Adrenal gland (tissue), 12 donors: ENCODE measurements around the gene TRAK1. TPM values are rescaled to one million over a fixed set of nuclear protein-coding genes. Genes with fewer than 3 reads are reported as not detected.

Experiments
- DNase-seq, 7 donors: peaks; one replicate each; pipeline ENCODE4 v3.0.0-alpha.2; 2019 to 2020
- H3K27ac ChIP-seq, 5 donors: fragments of 200-600 bp; sonication (generic) in 4 of 5; 1 replicate in 3 of 5; 2 replicates in 2 of 5; pipeline versions ENCODE4 v1.5.1 to v1.8.0; 2016 to 2020; ENCODE audit warnings: mild to moderate bottlenecking in 1 of 5
- H3K27me3 ChIP-seq: fragments of 200-600 bp; 2 replicates; pipeline ENCODE4 v1.8.0; 2021
- H3K36me3 ChIP-seq, 2 donors: fragments of 200-600 bp; replicated peaks in 1 of 2; 1 replicate in 1 of 2; 2 replicates in 1 of 2; pipeline versions ENCODE4 v1.5.1 to v1.8.0; 2018 to 2022
- H3K4me1 ChIP-seq, 2 donors: fragments of 200-600 bp; replicated peaks in 1 of 2; 1 replicate in 1 of 2; 2 replicates in 1 of 2; pipeline versions ENCODE4 v1.5.1 to v1.8.0; 2018 to 2021
- H3K4me3 ChIP-seq, 4 donors: fragments of 200-600 bp; sonication (generic) in 3 of 4; one replicate each; pipeline ENCODE4 v1.5.1; 2016 to 2018
- H3K9me3 ChIP-seq, 3 donors: fragments of 200-600 bp; sonication (generic) in 1 of 3; replicated peaks in 1 of 3; 1 replicate in 2 of 3; 2 replicates in 1 of 3; pipeline versions ENCODE4 v1.5.1 to v1.8.0; 2016 to 2021
- CTCF ChIP-seq, 6 experiments: fragments of 450-650 bp in 4 of 6; fragments of 200-600 bp in 2 of 6; sonication (generic) in 1 of 6; IDR thresholded peaks; 1 replicate in 5 of 6; 2 replicates in 1 of 6; pipeline versions ENCODE4 v1.5.1 to v1.8.0; 2016 to 2021; ENCODE audit warnings: antibody characterized with exemption in 6 of 6, mild to moderate bottlenecking in 2 of 6, moderate library complexity in 1 of 6
- POLR2A ChIP-seq, 2 donors: fragments of 450-650 bp; IDR thresholded peaks; one replicate each; pipeline ENCODE4 v1.6.1; 2017; ENCODE audit warnings: antibody characterized with exemption in 2 of 2, mild to moderate bottlenecking in 2 of 2, moderate library complexity in 1 of 2
- WGBS, 4 donors: extraction: QIAGEN DNeasy Blood & Tissue Kit in 2 of 4; methylation state at CpG; one replicate each; pipeline versions ENCODE4 v1.1.5 to v1.1.7; 2013 to 2017; 5-methylcytosine and 5-hydroxymethylcytosine counted together
- intact Hi-C, 2 donors: fragments of 100-400 bp; cut with DNase I; formaldehyde crosslinking; loops; one replicate each; pipeline versions ENCODE4 v1.14.1 to v1.15.0; 2022 to 2023
- polyA plus RNA-seq, 3 donors: library from polyadenylated mRNA; stranded (reverse); fragments of 200-250 nt in 2 of 3; fragments of 350-450 nt in 1 of 3; fragmentation: Illumina TruSeq in 1 of 3; extraction: RNeasy Lipid Tissue Mini Kit (QIAGEN cat#74804) in 1 of 3; gene quantifications; one replicate each; pipeline ENCODE4 v1.2.3, GENCODE V29; 2013 to 2014
- total RNA-seq, 9 donors: library from RNA; depleted of rRNA in 4 of 9; stranded (reverse); fragments of >200 nt in 4 of 9; fragments of 120-200 nt in 1 of 9; fragmentation: NEBNext Ultra II Directional in 1 of 9; extraction: Animal tissue kit (Norgen Biotek cat#: 25700) in 1 of 9; gene quantifications; one replicate each; pipeline versions ENCODE4 v1.1.0 to v1.2.4, GENCODE V29; 2013 to 2023
- donor health status: healthy with polysubstance abuse.
- donor health status: Bipolar disorder and iron deficiency.
- donor health status: DM: yes; HTN: yes; CAD: no.
- donor health status: DM: no; HTN: no; CAD: no.
- donor health status: DM: no; HTN: no; CAD: no.
- donor health status: DM: yes; HTN: yes; CAD: no.

Gene TRAK1
- total and polyA plus RNA-seq, 12 donors = 13.1 to 38.1 (median 26.4) TPM

GRCh38 chr3:42177068-42177800 is 86.1 kb downstream of the TRAK1 start:
- Histone ChIP-seq H3K27me3 (no peaks in the 10 kb centered on the region), H3K9me3 (no peaks in the 10 kb centered on the region), H3K4me3 (no peak overlapping the region), H3K27ac (no peak overlapping the region), H3K36me3 (no peaks in the 10 kb centered on the region), H3K4me1 (peaks cover 0 to 15% of the 10 kb centered on the region in 2 donors)
- no peak for DNase-seq
- intact Hi-C loops = no loop called here
- no peak for TF ChIP-seq CTCF (IDR thresholded peaks at IDR 0.05)
- TF ChIP-seq POLR2A (IDR thresholded peaks at IDR 0.05) = no peak
- whole genome bisulfite sequencing, 4 donors = 75 to 83% (median 80%) methylated on average over 6 of the region's 6 CpGs

DNA sequence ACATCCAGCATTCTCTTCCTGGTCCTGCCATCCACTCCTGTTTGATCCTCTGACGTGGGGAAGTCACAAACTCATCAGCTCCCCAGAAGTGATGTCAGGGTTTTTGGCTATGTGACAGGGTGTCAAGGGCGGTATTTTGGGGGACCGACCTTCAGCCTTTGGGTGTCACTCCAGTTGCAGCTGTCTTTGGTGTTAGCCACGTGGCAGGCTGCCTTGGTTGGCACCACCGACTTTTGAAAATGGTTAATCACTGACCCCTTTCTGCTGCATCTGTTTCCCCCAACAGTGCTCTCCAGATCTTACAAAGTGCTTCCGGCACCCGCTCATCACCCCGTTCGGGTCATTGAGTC is 86.6 kb downstream of the TRAK1 start:
- H3K4me1 ChIP-seq = peaks cover 0 to 15% of the 10 kb centered on the region in 2 donors
- DNase-seq = no peak
- H3K36me3 ChIP-seq = no peaks in the 10 kb centered on the region
- TF ChIP-seq POLR2A (IDR thresholded peaks at IDR 0.05) = no peak
- no peak for TF ChIP-seq CTCF (IDR thresholded peaks at IDR 0.05)
- no peaks in the 10 kb centered on the region for H3K9me3 ChIP-seq
- no peak overlapping the region for H3K27ac ChIP-seq
- intact Hi-C loops = no loop called here
- no peak overlapping the region for H3K4me3 ChIP-seq
- WGBS, 4 donors = 87 to 95% (median 94%) methylated on average over 8 to 9 of the region's 9 CpGs
- H3K27me3 ChIP-seq = no peaks in the 10 kb centered on the region

DNA sequence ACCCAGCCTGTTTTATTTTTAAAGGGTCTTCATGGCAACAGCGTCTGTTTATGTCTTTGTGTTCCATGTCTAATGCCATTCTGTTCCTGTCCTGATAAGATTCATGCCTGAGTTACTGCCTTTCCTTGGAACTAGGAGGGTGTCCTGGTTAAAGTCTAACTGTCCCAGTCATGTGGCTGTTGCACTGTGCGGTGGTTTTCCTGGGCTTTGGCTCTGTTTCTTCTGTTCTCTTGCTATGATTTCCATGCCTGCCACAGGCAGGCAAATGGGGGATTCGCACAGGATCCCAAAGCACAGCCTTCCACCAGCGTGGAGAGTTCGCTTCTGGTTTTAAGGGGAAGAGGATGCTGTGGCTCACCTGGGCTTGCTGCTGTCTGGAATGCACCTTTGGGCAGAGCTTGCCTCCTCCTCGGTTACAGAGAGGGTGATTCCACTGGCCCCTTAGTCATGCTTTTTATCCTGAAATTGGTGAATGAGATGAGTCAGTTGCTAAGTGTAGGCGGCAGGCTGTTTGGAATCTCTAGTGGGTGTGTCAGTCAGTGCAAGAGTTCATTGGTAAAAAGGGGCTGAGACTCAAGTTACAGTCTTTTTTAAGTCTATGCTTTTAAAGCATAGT is 88.1 kb downstream of the TRAK1 start:
- peak overlapping the region in 3 of 5 donors; percentile 13 to 58 (median 39) for H3K27ac ChIP-seq
- intact Hi-C loops = no loop called here
- no peaks in the 10 kb centered on the region for H3K9me3 ChIP-seq
- 31 to 46% (median 40%) methylated on average over 7 of the region's 7 CpGs for WGBS, 4 donors
- H3K4me3 ChIP-seq = no peak overlapping the region
- no peaks in the 10 kb centered on the region for H3K36me3 ChIP-seq
- DNase-seq = peak in 6 of 7 donors; percentile 58 to 77 (median 66)
- H3K27me3 ChIP-seq = no peaks in the 10 kb centered on the region
- peaks cover 0 to 15% of the 10 kb centered on the region in 2 donors for H3K4me1 ChIP-seq
- no peak for TF ChIP-seq POLR2A (IDR thresholded peaks at IDR 0.05)
- TF ChIP-seq CTCF (IDR thresholded peaks at IDR 0.05) = no peak

GRCh38 chr3:42180901-42181300 is 89.7 kb downstream of the TRAK1 start:
- H3K27ac ChIP-seq = no peak overlapping the region
- intact Hi-C loops = loop anchor here in 1 of 2 donors (10.0 kb wide), 1 partner anchor 56 kb away; no protein-coding TSS in a partner anchor
- H3K4me3 ChIP-seq = no peak overlapping the region
- H3K4me1 ChIP-seq = peaks cover 0 to 15% of the 10 kb centered on the region in 2 donors
- H3K36me3 ChIP-seq = no peaks in the 10 kb centered on the region
- no peak for TF ChIP-seq CTCF (IDR thresholded peaks at IDR 0.05)
- TF ChIP-seq POLR2A (IDR thresholded peaks at IDR 0.05) = no peak
- no peaks in the 10 kb centered on the region for H3K9me3 ChIP-seq
- WGBS, 4 donors = 94 to 100% (median 98%) methylated on average over 8 of the region's 8 CpGs
- H3K27me3 ChIP-seq = no peaks in the 10 kb centered on the region
- no peak for DNase-seq
